ENCODE results near the gene PCSK5. TPM values are rescaled to one million over a fixed set of nuclear protein-coding genes. Genes with fewer than 3 reads are reported as not detected.

The PCSK5 gene
- total RNA-seq, 4 donors from 2014 or later = 22.0 to 37.4 (median 27.8) TPM

DNA sequence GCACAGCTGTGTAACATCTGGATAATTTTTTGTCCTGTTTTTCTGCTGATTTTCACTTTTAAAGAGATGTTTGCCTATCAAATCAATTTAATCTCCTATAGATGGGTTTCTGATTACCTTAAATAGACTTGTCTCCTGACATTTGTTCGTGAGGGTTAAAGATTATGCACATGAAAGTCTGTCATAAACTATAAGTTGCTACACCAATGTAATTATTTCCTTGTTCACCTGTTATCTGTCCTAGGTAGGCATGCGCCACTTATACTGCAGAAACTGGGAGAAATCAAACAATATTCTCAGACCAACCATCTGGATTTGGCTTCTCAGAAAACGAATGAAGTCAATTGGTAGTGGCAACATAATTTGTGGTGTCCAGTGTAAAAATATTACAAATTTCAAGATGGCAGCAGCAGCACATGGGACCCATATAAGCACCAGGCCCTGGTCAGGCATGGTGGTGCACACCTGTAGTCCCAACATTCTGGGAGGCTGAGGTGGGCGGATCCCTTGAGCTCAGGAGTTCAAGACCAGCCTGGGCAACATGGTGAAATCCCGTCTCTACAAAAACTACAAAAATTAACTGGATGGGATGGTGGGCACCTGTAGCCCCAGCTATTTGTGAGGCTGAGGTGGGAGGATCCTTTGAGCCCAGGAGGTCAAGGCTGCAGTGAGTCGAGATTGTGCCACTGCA is 483.5 kb downstream of the PCSK5 start:
- Histone ChIP-seq H3K4me3 (no peak overlapping the region), H3K27ac (replicated peaks in 1 of 4) (peak overlapping the region; percentile 22 to 67 (median 36)), H3K27me3 (no peaks in the 10 kb centered on the region), H3K4me1 (peaks cover 29 to 50% (median 45%) of the 10 kb centered on the region in 4 donors), H3K36me3 (no peaks in the 10 kb centered on the region), H3K9me3 (no peaks in the 10 kb centered on the region)
- WGBS = 79% methylated on average over 6 of the region's 6 CpGs
- no peak for DNase-seq (ENCODE audit: extremely low spot score)
- intact Hi-C loops (cut with DNase I) = no loop called here
- TF ChIP-seq CTCF (IDR thresholded peaks at IDR 0.05) (no peak), POLR2AphosphoS5 (IDR thresholded peaks at IDR 0.05) (no peak), POLR2A (IDR thresholded peaks at IDR 0.05; ENCODE audit: low read depth) (no peak), EP300 (IDR thresholded peaks at IDR 0.05) (no peak)

DNA sequence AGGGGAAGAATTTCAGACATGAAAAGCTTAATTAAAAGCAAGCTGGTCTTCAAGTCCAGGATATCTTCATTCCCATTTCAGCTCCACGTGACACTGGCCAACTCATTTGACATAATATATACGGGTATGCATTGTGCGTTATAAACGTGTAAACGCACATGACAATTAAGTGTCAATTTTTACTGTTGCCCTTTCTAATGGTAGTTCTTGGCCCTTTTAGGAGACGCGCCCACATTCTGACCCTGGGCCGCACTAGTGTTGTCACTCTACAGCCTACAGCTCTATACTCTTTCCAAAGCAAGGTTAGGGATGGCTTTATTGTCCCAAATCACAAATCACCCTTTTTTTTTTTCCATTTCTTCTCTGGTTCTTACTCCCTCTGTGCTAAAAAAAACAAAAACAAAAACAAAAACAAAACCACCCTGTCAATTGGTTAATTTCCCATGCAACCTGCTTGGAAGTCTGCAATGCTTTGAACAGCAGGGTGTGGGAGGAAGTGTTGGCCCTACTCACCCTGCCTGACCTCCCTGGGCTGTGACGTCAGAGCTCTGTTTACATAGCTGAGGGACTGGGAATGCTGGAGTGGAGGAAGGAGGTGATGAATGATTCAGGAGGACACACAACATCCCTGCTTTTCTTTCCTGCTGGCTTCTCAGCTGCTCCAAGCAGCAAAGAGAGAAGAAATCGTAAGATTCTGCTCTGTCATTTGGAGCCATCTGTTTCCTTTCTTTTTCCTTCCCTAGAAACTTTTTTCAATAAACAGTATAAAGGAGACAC is 484.5 kb downstream of the PCSK5 start:
- no peaks in the 10 kb centered on the region for H3K27me3 ChIP-seq
- TF ChIP-seq POLR2A (IDR thresholded peaks at IDR 0.05; ENCODE audit: low read depth) (no peak), POLR2AphosphoS5 (IDR thresholded peaks at IDR 0.05) (peak; percentile 62 to 79), CTCF (IDR thresholded peaks at IDR 0.05) (no peak), EP300 (IDR thresholded peaks at IDR 0.05) (no peak)
- no peak overlapping the region for H3K4me3 ChIP-seq
- no peaks in the 10 kb centered on the region for H3K36me3 ChIP-seq
- H3K4me1 ChIP-seq = peaks cover 23 to 41% (median 36%) of the 10 kb centered on the region in 4 donors
- H3K27ac ChIP-seq (replicated peaks in 1 of 4) = peak overlapping the region; percentile 22 to 67 (median 36)
- H3K9me3 ChIP-seq = no peaks in the 10 kb centered on the region
- 66% methylated on average over 10 of the region's 10 CpGs for WGBS
- intact Hi-C loops (cut with DNase I) = no loop called here
- peak; percentile 94 for DNase-seq (ENCODE audit: extremely low spot score)

GRCh38 chr9:76377791-76378190 is 487.3 kb downstream of the PCSK5 start:
- Histone ChIP-seq H3K36me3 (peaks cover 0 to 2% (median 0%) of the 10 kb centered on the region in 4 donors), H3K4me3 (no peak overlapping the region), H3K27ac (replicated peaks in 1 of 4) (no peak overlapping the region), H3K9me3 (no peaks in the 10 kb centered on the region), H3K27me3 (no peaks in the 10 kb centered on the region), H3K4me1 (peaks cover 18 to 30% (median 25%) of the 10 kb centered on the region in 4 donors)
- TF ChIP-seq CTCF (IDR thresholded peaks at IDR 0.05) = no peak
- no peak for TF ChIP-seq POLR2A (IDR thresholded peaks at IDR 0.05; ENCODE audit: low read depth)
- no peak for DNase-seq (ENCODE audit: extremely low spot score)
- intact Hi-C loops (cut with DNase I) = no loop called here

- no peak for TF ChIP-seq CTCF (IDR thresholded peaks at IDR 0.05)
- TF ChIP-seq EP300 (IDR thresholded peaks at IDR 0.05) = no peak
- no peak for TF ChIP-seq POLR2A (IDR thresholded peaks at IDR 0.05; ENCODE audit: low read depth)
- TF ChIP-seq POLR2AphosphoS5 (IDR thresholded peaks at IDR 0.05) = no peak
- WGBS = 90% methylated on average over 5 of the region's 6 CpGs
- Histone ChIP-seq H3K9me3 (no peaks in the 10 kb centered on the region), H3K4me1 (peaks cover 12 to 24% (median 20%) of the 10 kb centered on the region in 4 donors), H3K4me3 (no peak overlapping the region), H3K27me3 (no peaks in the 10 kb centered on the region), H3K36me3 (peaks cover 0 to 7% (median 0%) of the 10 kb centered on the region in 4 donors), H3K27ac (replicated peaks in 1 of 4) (no peak overlapping the region)
- intact Hi-C loops (cut with DNase I) = no loop called here
- DNase-seq (ENCODE audit: extremely low spot score) = no peak
Observed at GRCh38 chr9:76378367-76379073, 488.0 kb downstream of the PCSK5 start.
